Left ventricle myocardium inferior (tissue), 1 donor: ENCODE measurements around the gene C16orf78. TPM values are rescaled to one million over a fixed set of nuclear protein-coding genes. Genes with fewer than 3 reads are reported as not detected.

ENCODE experiments used
- DNase-seq: peaks from one replicate; pipeline ENCODE4 v3.0.0-alpha.2; 2020
- H3K27ac ChIP-seq: fragments of 200-600 bp; replicated peaks from 2 replicates; pipeline ENCODE4 v1.8.0; 2021
- H3K27me3 ChIP-seq: fragments of 200-600 bp; 2 replicates; pipeline ENCODE4 v1.8.0; 2021; ENCODE audit warnings: low read depth
- H3K36me3 ChIP-seq: fragments of 200-600 bp; 2 replicates; pipeline ENCODE4 v1.8.0; 2021
- H3K4me1 ChIP-seq: fragments of 200-600 bp; 2 replicates; pipeline ENCODE4 v1.8.0; 2021
- H3K4me3 ChIP-seq: fragments of 200-600 bp; 2 replicates; pipeline ENCODE4 v1.8.0; 2021; ENCODE audit warnings: mild to moderate bottlenecking, moderate library complexity
- H3K9me3 ChIP-seq: fragments of 200-600 bp; replicated peaks from 2 replicates; pipeline ENCODE4 v1.8.0; 2021
- CTCF ChIP-seq: fragments of 200-600 bp; IDR thresholded peaks from 2 replicates; pipeline ENCODE4 v1.8.0; 2021; ENCODE audit warnings: antibody characterized with exemption, mild to moderate bottlenecking, borderline replicate concordance
- intact Hi-C: fragments of 100-400 bp; cut with micrococcal nuclease; formaldehyde crosslinking; loops from one replicate; pipeline ENCODE4 v1.11.0; 2022
- total RNA-seq: library from RNA; stranded (reverse); fragmentation: NEBNext Ultra II Directional; extraction: Animal tissue kit (Norgen Biotek cat#: 25700); gene quantifications from one replicate; pipeline ENCODE4 v1.2.1, GENCODE V29; 2021
- donor health status: DM: no; HTN: yes; CAD: no; lungs with severe emphysema.

Gene C16orf78
- total RNA-seq, 1 donor from 2014 or later: not detected

DNA sequence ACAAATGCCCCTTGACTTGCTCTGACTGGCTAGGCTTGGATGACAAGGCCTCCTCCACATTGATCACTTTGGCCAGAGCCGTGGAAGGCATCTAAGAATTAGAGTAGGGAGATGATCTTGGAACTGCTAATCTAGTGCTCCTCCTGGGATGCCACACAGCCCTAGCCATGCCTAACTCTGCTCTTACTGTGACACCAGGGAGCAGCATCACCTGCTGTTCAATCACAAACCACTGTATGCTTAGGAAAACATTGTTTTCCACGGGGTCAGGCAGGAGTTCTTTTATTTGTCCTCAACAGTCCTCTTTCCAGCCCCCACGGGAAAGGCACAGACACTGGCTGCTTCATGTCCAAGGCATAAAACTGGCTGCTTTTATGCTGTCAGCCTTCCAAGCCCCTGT lies 46.3 kb downstream of the C16orf78 start:
- Histone ChIP-seq H3K27me3 (peaks cover 50% of the 10 kb centered on the region), H3K27ac (no peak overlapping the region), H3K36me3 (no peaks in the 10 kb centered on the region), H3K4me1 (no peaks in the 10 kb centered on the region), H3K9me3 (no peaks in the 10 kb centered on the region), H3K4me3 (no peak overlapping the region)
- no peak for DNase-seq
- intact Hi-C loops: no loop called here
- TF ChIP-seq CTCF: no peak

DNA sequence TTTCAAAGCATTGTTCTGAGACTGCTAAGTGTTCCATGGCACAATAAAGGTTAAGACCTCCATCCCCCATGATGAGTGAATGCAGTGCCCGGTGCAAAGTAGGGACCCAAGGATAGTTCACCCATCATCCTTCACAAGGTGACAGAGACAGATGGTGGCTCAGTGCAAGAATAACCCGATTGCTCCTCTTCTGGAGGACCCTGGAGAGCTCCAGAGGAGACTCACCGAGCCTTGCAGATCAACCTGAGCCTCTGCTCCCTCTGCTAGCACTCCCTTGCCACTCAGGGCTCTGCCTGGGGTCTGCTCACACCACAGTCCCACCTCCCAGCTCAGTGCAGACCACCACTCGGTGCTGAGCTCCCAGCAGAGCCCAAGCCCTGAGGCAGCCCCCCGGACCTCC lies 49.3 kb downstream of the C16orf78 start:
- no peak overlapping the region for H3K4me3 ChIP-seq
- no peaks in the 10 kb centered on the region for H3K4me1 ChIP-seq
- no peaks in the 10 kb centered on the region for H3K36me3 ChIP-seq
- intact Hi-C loops: no loop called here
- no peak for TF ChIP-seq CTCF
- H3K9me3 ChIP-seq: no peaks in the 10 kb centered on the region
- no peak for DNase-seq
- peaks cover 35% of the 10 kb centered on the region for H3K27me3 ChIP-seq
- H3K27ac ChIP-seq: no peak overlapping the region

- Histone ChIP-seq H3K9me3 (peaks cover 6% of the 10 kb centered on the region), H3K27me3 (peaks cover 23% of the 10 kb centered on the region), H3K4me1 (no peaks in the 10 kb centered on the region), H3K36me3 (no peaks in the 10 kb centered on the region), H3K27ac (no peak overlapping the region), H3K4me3 (no peak overlapping the region)
- no peak for TF ChIP-seq CTCF
- no peak for DNase-seq
- intact Hi-C loops: no loop called here
Measured at GRCh38 chr16:49424961-49425360, 51.4 kb downstream of the C16orf78 start.

DNA sequence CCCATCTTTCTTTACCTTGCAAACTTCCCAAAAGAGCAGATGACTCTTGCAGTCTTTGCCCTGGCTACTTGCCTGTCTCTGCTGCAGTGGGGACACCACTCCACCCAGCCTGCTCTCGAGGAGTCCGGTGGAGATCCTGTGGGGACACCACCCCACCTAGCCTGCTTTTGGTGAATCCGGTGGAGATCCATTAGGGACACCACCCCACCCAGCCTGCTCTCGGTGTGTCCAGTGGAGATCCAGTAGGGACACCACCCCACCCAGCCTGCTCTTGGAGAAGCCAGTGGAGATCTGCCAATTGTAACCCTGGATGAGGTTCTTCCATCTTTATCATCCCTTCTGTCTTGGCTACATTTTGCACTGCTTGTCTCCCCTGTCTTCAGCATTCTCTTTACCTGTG lies 54.2 kb downstream of the C16orf78 start:
- H3K4me3 ChIP-seq: no peak overlapping the region
- DNase-seq: no peak
- H3K27ac ChIP-seq: no peak overlapping the region
- H3K36me3 ChIP-seq: no peaks in the 10 kb centered on the region
- intact Hi-C loops: no loop called here
- no peaks in the 10 kb centered on the region for H3K4me1 ChIP-seq
- peaks cover 6% of the 10 kb centered on the region for H3K9me3 ChIP-seq
- H3K27me3 ChIP-seq: peaks cover 22% of the 10 kb centered on the region
- no peak for TF ChIP-seq CTCF

GRCh38 chr16:49428808-49429207 lies 55.2 kb downstream of the C16orf78 start:
- intact Hi-C loops: no loop called here
- H3K9me3 ChIP-seq: peaks cover 6% of the 10 kb centered on the region
- no peaks in the 10 kb centered on the region for H3K36me3 ChIP-seq
- DNase-seq: no peak
- H3K27me3 ChIP-seq: peaks cover 17% of the 10 kb centered on the region
- H3K4me3 ChIP-seq: no peak overlapping the region
- H3K4me1 ChIP-seq: no peaks in the 10 kb centered on the region
- TF ChIP-seq CTCF: no peak
- no peak overlapping the region for H3K27ac ChIP-seq

DNA sequence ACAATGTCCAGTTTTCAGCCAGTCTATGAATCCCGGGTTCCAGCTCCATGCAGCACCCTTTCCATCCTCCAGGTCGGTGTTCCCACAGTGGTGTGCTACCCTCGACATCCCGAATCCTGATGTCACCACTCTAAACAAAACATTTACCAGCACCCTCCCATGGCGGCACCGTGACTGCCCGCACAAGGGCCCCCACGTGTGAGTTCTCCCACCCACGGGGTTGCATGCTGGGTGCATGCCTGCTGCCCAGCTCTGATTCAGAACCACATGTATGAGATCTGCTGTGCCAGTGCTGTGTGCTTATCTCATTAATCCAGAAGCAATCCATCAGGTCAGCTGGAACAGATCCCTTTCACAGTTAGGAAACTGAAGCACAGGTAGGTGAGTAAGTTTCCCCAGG lies 57.4 kb downstream of the C16orf78 start:
- Histone ChIP-seq H3K4me3 (no peak overlapping the region), H3K27me3 (peaks cover 31% of the 10 kb centered on the region), H3K9me3 (peaks cover 6% of the 10 kb centered on the region), H3K27ac (no peak overlapping the region), H3K4me1 (no peaks in the 10 kb centered on the region), H3K36me3 (no peaks in the 10 kb centered on the region)
- no peak for TF ChIP-seq CTCF
- DNase-seq: no peak
- intact Hi-C loops: no loop called here
